ENCODE data around the gene BRD7.

Gene BRD7

DNA sequence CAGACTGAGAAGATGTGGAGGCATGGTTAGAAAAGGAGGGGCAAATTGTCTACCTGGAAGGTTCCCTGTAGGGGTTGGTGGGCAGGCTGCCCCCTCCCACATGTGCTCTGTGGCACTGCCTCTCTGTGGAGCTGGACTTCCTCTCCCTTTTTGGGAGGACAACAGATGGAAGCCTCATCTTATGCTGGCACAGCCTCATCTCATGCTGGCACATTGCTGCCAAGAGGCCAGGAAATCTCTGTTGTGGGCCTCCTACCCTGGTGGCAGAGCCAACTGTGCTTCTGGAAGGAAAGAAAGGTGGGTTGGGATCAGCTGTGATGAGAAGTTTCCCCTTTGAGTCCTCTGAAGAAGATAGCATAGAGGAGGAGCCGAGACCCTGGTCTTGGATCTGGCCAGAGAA is 19.7 kb upstream of the BRD7 start:
- no peak for DNase-seq

GRCh38 chr16:50386774-50387173 is 18.0 kb upstream of the BRD7 start:
- peak; percentile 69 for DNase-seq

DNA sequence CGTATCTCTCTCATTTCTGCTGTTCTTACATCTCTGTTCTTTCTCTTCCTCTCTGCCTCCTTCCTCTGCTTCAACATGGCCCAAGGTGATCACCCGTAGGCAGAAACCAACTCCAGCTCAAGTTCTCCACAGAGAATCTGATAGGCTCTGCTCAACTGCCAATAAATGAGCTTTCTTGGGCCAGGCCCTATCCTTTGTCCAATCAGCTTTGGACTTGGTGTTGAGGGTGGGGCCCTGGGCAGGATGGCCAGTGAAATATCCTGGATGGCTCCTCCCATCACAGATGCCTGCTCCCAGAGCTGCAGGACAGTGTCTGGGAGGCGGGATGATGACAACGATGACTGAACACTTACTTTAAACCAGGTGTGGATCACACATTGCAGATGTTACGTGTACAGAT is 17.4 kb upstream of the BRD7 start:
- no peak for DNase-seq

GRCh38 chr16:50384500-50385135 is 15.8 kb upstream of the BRD7 start:
- DNase-seq: no peak

DNA sequence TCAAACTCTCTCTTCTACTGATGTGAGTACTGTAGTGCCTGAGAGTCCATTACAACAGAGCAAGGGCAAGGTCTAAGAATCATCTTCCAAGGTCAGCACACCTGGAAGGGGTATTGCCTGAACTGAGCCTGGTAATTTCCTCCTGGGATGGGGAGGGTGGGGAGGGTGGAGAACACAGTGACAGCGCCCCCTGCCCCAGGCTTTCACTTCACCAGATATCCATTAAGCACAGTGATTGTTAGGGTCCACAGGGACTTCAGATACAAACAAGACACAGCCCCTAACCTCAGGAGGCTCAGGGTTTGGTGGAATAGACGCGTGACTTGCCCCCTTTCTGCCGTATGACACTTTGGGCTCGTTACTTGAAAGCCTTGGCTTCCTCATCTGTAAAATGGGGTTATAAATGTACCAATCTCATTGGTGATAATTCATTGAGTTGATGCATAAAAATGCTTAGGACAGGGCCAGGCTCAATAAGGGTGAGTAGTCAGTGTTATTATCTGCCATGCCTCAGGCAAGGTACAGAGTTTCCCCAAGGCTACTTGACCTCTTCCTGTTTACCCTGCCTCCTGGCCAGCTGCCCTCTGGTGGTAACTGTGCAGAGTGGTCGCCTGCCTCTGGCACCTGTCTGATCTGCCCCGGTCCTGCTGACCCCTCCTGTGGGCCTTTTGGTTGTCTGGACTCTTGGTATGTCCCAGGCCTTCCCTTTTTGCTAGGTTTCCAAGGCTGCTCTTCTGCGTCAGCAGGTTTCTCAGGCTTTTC is 13.1 kb upstream of the BRD7 start:
- DNase-seq: no peak

- DNase-seq: no peak
Observed at GRCh38 chr16:50378417-50378816, 9.6 kb upstream of the BRD7 start.

DNA sequence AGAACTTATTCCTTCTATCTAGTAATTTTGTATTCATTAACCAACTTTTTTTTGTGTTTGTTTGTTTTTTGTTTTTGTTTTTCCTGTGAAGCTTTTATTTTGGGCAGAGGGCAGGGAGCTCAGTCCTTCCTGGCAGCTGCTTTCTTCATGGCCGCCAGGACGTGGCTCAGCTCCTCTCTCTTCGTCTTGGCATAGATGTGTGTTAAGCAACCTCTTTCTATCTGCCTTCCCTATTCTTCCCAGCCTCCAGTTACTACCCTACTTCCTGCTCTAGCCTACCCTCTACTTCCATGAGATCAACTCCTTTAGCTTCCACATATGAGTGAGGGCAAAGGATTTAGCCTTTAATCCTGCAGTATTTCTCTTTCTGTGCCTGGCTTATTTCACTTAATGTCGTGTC is 8.2 kb upstream of the BRD7 start:
- no peak for DNase-seq

- DNase-seq: no peak
Observed at GRCh38 chr16:50373780-50374179, 5.0 kb upstream of the BRD7 start.

DNA sequence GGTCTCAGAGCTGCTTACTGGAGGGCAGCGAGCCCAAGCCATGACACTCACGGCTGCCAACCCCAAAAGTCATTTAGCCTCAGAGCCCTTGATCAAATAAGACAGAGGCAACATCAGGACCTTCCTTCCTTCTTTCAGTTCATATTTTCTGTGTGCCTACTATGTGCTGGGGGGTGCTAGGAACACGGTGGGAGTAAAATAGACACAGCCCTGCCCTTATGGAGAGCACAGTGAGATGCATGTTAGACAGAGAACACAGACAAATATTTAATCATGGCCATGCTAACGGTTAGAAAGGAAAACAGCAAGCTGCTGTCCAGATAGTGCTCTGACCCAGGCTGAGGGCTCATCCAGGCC is 4.5 kb upstream of the BRD7 start:
- DNase-seq: no peak

- no peak for DNase-seq
Observed at GRCh38 chr16:50372611-50373344, 4.0 kb upstream of the BRD7 start.

GRCh38 chr16:50371936-50372595 is 3.3 kb upstream of the BRD7 start:
- DNase-seq: no peak

- DNase-seq: no peak
Observed at GRCh38 chr16:50371036-50371716, 2.4 kb upstream of the BRD7 start.

DNA sequence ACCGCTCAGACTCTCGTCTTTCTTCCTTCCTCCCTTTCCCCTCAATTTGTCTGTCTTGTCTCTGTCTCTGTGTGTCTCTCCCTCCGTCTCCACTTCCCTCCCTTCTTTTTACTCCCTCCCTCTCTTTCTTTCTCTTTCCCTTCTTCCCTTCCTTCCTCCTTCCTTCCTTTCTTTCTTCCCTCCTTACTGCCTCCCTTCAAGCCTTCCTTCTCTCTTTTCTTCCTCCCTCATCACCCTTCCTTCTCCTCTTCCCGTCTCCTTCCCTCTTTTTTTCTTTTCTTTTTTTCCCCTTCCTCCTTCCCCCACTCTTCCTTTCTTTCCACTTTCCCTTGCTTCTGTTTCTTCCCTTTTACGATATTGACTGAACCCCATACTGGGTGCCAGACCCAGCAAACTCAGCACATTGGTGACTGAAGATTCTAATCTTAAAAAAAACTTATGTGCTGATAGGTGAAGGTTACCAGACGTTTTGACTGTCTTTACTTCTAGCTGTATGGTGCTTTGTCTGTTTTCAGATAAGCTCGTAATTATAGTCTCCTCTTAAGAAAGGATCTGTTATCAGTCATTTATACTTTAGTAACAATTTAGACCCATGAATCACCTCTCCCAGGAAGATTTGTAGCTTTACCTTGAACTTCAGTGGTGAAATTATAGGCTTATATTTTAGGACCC is 481 bp upstream of the BRD7 start:
- no peak for DNase-seq

DNA sequence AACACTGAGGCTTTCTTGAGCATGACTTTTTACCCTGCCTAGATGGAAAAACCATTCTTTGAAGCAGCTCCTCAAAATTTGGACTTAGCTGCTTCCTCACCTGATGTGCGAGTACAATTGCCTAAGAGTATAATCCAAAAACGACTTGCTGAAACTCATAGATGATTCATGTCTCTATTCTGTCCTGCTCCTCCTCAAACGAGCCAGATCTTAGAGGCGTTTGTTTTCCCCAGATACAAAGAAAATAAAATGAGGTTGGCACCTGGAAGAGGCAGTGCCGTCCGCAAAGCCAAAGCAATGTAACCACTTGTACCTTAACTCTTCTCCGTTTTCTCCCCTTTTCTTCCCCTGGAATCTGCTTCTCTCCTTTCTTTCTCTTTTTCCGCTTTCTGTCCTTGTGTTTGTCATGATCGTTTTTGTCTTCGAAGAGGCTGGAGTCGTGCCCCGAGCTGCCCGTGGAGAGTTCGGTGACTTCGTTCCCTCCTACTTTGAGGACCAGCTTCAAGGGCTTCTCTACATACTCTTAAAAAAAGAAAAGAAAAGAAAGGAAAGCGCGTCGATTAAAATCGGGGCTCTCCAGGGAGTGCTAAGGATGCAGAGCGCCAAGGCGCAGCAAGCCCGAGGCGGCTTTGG is 895 bp downstream of the BRD7 start:
- DNase-seq: no peak

DNA sequence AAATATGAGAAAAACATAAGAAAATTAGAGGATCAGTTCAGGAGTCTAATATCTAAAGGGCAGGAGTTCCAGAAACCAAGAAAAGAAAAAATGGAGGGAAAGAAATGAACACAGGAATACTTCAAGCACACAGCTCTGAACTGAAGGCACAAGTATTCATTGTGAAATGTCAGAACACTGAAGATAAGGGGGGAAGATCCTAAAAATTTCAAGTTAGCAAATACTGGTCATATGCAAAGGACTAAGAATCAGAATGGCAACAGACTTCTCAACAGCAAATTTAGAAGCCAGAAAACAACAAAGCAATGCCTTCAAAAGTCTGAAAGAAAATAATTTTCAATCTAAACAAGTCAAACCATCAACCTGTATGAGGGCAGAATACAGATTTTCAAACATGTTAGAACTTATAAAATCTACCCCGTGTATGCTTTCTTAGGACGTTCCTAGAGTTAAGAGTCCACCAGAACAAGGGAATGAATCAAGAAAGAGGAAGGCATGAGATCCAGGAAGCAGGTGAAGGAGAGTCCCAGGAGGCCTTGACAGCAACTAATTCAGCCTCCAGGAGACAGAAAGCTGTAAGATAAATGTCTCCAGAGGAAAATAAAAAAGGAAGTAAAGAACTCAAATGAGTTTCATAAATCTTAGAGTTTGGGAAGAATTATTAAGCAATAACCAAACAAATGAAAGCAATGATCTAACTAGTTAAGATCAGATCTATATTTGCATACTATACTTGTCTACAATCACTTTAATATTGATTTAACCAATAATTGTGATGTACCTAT is 2.8 kb downstream of the BRD7 start:
- DNase-seq: no peak

DNA sequence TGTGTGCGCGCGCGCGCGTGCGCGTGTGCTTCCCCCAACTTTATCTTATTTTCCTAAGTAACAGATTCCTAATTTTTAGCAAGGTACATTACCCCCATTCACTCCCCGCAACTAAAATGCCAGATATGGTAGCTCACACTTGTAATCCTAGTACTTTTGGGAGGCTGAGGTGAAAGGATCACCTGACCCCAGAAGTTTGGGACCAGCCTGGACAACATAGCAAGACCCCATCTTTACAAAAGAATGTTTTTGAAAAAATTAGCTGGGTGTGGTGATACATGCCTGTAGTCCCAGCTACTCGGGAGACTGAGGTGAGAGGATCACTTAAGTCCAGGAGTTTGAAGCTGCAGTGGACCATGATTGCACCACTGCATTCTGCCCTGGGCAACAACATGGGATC is 5.1 kb downstream of the BRD7 start:
- DNase-seq: no peak

GRCh38 chr16:50360779-50361178 is 8.0 kb downstream of the BRD7 start:
- DNase-seq: no peak

- DNase-seq: no peak
Observed at GRCh38 chr16:50360033-50360778, 8.6 kb downstream of the BRD7 start.

- no peak for DNase-seq
Observed at GRCh38 chr16:50359626-50360025, 9.2 kb downstream of the BRD7 start.
